Nucleus accumbens (tissue), 56 donors: ENCODE results near the gene GALNTL6.
"Not testable (repeated sequence)": the region's sequence is repeated elsewhere in the genome, so short reads cannot be mapped to it uniquely, and the experiment has no call there.

Experiments used
- DNase-seq, 56 donors: peaks; one replicate each; lab custom pipeline; 2025; lab: John Stamatoyannopoulos, UW

The GALNTL6 gene

DNA sequence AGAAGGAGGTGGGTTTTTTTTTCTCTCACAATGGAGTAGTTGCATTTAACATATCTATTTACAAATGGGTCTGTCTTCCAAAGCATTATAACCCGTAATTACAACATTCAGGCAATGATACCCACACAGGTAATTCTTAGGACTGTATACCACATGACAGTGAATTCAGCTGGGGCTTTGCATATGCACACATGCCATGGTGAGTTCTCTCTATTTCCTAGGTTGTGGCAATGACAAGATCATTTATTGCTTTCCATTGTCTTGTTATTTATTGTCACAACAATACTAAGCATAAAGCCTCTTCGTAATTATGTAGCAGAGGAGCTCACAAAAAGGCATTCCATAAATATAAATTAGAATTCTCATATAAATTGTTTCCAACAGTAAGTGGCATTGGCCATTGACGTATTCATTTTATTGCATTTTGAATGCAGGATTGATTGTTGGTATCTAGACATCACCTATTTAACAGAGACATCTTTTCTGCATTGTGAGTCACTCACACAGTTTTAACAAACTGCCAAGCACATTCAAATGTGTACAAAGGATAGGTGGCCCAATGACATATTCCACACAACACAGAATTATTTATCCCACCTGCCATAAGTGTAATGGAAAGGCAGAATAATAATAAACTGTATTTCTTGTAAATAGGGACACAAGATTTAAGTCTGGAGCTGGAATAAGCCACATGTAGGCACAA lies 964.7 kb downstream of the GALNTL6 start:
- DNase-seq, result no peak

DNA sequence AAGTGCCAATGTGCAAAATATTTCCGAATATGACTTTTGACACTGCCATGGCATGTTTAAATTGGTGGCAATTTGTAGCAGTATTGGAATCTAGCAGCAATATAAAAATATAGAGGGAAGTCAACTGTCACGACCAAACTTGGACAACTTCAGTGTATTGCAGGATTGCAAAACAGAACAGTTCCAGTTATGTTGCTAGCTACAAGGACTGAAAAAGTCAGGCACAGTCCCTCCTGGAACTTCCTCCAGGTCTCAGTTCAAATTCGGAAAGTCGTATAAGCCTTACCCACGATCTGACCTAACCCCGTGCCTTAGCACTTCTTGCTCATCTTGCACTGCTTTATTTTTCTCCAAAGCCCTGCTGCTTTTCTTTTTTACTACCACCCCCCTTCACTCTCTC lies 965.4 kb downstream of the GALNTL6 start:
- no peak for DNase-seq

DNA sequence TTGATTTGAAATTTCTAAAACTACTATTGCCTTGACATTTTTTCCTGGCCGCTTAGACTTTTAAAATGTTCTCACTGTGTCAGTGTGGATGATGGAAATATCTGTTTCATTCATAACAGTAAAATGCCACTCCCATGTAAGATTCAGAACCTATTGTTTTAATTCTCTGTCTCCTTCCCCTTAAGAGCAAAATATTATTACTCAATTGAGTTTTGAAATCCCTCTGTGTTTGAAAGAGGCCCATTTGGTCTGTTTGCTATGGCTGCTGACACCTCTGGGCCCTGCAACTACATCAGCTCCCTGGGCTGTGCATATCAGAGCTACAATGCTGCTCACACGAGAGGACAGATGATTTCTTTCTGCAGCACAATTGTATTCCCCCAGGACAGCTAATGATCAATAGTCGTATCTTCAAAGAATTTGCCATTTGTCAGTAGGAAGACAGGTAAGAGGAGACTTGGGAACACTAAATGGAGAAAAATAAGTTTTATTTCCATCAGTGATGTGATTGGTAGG lies 967.4 kb downstream of the GALNTL6 start:
- no peak for DNase-seq

DNA sequence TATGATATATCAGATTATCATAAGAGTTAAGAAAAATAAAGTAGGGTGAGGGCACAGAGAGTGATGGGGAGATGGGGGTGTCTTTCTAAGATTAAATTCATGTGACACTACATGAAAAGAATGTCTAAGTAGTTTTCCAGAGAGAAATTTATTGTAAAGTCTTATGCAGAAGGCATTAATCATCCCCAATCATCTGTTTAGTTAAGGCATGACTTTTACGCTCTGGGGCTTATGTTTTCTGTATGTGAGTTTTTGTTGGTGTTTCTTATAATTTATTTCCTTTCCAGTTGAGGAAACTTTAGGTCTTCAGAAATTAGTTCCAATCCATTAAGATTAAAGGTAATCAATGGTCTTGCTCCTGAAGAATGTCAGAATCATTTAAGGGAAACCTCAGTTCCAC lies 972.4 kb downstream of the GALNTL6 start:
- no peak for DNase-seq

DNA sequence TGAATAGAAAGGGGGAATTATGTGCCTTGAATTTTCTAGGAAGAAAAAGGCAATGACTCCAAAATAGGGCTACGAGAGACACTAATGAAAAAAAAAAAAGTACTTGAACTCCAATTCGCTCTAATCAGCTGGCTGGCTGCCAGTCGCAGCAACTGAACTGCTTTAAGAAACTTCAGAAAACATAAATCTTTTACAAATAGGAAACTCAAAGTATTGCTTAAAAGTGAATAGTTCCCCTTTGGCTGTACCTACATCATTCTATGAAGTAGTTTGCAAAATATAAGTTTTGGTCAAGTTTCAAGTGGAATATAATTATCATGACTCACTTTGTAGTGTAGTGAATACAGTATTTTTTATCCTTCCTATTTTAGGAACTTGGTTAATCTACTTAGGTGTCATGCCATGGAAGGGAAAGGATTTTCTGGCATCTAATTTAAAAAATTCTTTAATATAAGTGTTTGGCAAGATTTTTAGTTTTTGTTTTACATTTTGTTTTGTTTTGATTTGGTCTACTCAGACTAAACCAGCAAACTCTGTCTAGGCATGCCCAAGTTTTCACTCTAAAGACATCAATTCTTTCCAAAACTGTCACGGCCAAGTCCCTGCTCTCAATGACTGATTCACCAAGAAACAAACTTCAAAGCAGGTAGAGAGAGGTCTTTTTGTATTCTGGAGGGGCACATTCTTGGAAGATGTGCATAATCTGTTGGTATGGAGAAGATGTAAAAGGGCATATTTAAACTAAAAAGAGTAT lies 973.0 kb downstream of the GALNTL6 start:
- DNase-seq, result no peak

DNA sequence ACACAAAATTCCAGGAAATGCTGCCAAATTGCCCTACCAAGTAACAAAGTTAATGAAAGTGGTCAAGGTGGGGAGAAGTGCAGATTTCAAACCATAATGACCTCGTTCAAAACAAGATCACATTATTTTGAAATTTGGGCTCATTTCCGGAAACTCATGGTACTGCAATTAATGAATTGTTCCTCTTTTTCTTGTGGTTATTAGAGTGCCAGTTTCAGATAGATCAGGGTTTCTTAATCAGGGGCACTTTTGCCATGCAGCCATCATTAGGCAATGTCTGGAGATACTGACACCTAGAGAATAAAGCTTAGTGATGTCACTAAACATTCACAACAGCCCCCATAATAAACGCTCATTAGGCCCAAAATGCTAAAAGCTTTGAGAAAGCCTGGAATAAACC lies 973.9 kb downstream of the GALNTL6 start:
- no peak for DNase-seq

DNA sequence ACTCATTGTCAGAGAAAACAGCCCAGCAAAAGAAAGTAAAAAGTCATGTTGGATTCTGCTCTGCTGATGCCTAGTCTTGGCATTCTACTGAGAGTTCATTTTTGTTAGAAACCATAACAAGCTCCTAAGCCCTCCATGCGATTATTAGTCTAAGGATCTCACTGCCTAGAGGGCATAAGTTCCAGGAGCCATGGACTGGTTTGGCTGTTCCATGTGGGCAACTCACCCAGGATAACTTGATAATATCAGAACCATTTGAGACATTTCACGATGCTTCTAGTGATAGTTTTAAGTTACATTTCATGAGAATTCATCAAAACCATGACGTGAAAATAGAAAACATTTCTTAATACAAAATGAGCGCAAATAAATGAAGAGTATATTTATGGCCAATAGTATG lies 978.6 kb downstream of the GALNTL6 start:
- no peak for DNase-seq

DNA sequence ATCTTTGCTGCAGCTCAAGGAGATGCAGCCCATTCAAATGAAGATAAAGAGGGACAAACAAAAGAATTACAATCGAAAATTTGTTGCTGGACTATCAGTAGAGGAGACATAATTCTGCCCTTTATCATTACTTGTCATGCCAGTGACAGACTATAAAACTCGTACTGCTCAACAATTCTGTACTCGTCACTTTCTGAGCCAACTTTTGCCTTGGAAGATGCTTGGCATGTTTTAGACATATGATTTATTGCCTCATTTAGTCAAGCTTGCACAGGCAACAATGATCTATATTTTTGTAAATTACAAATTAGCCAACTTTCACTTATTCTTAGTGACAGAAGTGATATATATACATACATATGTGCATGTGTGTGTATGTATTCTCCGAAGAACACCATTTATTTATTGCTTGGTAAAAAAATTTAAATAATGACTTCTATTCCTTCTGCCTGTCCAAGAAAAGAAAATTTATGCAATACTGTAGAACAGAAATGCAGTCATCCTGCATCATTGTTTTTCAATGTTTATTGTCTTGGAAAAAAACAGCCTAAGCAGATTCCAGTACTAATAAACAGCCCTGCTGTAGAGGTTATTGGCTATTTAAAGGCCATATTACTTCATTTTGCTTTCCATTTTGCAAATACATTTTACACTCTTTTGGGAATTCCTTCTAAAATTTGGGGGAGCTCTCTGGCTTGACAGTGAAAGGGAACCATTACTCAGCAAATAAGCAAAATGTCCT lies 980.5 kb downstream of the GALNTL6 start:
- no peak for DNase-seq

DNA sequence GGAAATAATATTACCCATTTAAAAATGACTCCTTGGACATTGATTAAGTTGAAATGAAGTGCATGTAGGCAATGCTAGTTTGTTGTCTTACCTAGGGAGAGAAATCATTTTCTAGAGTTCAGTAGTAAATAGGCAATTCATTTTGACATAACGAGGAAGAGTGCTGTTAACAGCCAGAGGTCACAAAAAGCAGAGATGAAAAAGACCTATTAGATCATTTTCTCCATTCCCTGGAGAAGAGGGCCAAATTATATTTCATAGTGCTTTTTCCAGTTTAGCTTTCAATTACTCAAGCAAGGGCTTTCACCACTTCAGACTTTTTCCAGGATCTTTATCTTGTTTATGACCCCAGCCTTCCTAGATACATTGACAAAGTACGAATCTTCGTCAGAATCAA lies 981.1 kb downstream of the GALNTL6 start:
- no peak for DNase-seq

DNA sequence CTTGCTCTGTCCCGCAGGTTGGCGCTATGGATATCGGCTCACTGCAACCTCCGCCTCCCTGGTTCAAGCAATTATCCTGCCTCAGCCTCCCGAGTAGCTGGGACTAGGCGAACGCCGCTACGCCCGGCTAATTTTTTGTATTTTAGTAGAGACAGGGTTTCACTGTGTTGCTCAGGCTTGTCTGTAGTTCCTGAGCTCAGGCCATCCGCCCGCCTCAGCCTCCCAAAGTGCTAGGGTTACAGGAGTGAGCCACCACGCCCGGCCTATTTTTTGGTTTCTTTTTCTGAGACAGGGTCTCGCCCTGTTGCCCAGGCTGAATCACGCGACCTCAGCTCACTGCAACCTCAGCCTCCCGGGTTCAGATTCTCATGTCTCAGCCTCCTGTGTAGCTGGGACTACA lies 984.1 kb downstream of the GALNTL6 start:
- not testable (repeated sequence) for DNase-seq

DNA sequence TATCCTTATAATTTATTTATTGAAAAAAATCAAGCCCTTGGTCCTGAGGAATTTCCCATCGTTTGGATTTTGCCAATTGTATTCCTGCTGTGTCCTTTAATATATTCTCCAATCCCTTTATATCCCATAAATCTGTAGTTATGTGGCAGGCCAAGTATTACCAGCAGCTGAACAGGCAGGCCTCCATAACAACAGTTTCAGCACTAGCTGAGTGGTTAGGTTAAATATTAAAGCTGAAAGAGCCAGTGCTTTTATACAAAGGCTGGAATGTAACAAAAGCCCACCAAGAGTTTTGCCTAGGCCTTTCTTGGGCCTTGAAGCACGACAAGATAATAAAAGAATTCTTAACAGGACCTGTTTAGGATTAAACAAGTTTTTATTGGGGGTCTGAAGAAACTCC lies 988.8 kb downstream of the GALNTL6 start:
- DNase-seq, result no peak

DNA sequence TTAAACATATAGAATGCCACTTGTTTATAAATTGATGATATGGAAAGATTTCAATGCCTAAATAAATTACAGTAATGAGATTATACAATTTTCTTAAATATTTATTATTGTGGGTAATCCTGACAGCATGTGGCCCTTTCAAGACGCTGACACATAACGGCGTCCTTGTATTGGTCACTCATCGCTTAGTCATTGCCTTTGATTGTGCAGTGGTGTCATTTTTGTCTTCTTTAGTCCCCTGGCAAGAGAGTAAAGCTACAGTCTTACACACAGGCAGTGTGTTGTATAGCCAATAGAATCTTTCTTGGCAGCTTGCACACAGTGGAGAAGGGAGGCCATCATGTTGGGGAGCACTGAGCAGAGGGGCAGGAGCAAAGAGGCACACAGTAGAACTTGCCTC lies 993.6 kb downstream of the GALNTL6 start:
- no peak for DNase-seq

DNA sequence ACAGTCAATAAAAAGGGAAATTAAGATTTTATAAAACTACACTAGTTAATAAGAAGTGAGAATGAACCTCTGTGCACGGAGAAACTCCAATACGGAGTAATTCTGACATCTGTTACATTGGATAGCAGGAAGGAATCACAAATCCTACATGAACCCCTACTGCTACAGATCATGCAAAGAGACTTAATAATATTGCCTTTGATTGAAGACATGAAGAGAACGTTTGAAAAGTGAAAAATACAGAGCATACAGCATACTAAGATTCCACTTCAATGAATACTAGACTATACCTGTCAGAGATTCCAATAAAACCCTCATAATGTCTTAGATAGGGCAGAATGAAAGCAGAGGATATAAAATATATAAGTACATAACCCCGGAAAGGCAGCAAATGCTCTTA lies 995.0 kb downstream of the GALNTL6 start:
- DNase-seq, result no peak

DNA sequence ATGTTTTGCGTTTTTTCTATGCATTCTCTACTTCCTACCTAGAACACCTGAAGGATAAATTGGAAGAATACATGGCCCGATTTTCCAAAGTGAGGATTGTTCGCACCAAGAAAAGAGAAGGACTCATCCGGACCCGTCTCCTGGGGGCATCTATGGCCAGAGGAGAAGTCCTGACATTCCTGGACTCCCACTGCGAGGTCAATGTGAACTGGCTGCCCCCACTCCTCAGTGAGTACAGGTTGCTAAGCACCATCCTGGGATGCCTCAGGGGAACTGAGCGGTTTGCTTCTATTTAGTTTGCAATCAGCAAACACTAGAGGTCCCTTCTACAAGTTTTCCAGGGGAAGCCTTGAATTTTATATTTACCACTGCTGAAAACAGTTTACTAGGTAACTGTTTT lies 996.1 kb downstream of the GALNTL6 start:
- DNase-seq, result no peak

DNA sequence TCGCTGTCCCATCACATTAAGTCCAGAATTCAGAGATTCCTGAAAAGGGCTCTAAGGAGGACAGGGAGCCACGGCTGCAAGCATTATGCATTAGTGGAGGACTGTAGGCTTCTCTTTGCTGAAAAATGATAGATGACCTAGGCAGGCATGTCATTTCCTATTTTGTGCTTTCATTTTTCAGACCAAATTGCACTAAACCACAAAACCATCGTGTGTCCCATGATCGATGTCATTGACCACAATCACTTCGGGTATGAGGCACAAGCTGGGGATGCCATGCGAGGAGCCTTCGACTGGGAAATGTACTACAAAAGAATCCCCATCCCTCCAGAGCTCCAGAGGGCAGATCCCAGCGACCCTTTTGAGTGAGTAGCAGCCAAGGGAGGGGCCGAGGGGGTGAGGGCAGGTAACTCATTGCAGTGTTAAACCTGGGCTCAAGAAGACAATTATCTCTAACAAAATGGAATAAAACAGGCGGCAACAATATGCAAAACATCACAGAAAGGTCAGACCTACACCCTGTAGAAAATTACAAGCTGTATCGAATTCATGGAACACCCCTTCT lies 1000.2 kb downstream of the GALNTL6 start:
- DNase-seq, result no peak

DNA sequence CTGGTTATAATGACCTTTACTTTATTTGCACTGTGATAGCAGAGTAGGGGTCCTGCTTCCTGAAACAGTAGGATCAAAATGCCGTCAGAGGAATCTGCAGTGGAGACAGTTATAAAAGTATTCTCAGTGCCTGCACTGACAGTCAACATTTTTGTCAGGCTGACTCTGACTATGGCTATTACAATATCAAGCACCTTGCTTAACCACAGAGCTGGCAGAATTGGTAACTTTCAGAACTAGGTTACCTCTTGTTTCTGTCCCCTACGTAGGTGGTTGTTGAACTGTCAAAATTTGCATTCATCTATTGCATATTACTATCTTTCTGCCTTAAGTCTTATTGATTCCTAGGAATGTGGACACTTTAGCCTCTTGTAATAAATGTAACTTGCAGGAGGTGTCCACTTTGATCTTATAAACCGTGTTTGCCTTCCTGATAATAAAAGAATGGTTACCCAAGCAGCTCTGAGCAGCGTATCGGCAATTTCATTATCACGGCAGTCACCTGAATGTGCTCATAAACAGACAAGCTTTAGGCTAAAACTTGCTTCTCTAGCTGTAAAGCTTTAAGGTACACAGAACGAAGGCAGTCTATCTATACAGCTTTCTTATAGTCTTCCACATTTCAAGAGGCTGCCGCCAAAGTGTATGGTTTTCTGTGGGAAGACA lies 1002.4 kb downstream of the GALNTL6 start:
- DNase-seq, result no peak

DNA sequence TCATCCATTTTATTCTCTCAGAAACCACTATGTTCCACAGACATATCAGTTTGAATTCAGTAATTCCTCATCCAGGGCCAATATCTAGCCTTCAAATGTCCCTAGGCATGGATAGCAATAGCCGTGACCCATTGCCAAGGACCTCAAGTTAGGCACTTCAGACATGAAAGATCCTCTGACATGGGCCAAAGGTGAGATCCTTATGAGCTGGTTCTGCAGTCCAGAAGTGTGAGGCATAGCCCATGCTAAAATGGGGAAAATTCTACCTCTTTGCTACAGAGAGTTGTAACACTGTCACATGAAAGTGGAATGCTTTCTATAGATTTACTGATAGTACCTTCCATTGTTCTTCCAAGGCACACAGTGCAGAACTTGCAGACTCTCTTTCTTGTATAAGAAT lies 1005.7 kb downstream of the GALNTL6 start:
- DNase-seq, result no peak

DNA sequence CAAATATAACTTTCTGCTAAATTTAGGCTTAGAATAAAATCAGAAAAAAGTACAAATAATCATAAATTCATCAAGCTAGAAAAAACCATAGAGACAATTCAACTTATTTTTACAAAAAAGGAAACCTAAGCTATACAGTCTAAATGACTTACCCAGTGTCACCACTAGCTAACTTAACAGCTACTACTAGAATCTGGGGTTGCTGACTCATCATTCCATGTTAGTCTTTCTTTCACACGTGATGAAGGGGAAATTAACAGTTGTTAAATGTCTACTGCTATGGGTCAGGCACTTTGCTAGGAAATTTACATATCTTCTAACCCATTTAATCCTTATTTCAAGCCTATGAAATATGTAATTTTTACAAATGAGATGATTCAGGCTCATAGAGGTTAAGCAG lies 1006.1 kb downstream of the GALNTL6 start:
- DNase-seq, result no peak

DNA sequence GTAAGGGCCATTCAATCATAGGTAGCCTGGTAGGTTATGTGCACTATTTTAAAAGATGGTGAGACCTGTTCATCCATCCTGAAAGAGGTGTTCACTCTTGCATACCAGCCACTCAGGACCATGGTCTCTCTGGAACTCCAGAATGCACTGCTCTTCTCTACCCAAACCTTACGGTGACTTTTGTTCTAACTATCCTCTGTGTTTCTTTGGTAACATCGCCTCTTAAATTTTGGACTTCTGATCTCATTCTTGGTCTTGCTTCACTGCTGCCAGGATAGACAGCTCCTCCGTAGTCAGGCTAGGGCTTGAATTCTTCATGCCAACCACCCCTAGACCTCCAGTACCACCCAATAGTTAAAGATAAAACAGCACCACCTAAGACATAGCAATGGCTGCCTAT lies 1009.1 kb downstream of the GALNTL6 start:
- DNase-seq, result no peak

DNA sequence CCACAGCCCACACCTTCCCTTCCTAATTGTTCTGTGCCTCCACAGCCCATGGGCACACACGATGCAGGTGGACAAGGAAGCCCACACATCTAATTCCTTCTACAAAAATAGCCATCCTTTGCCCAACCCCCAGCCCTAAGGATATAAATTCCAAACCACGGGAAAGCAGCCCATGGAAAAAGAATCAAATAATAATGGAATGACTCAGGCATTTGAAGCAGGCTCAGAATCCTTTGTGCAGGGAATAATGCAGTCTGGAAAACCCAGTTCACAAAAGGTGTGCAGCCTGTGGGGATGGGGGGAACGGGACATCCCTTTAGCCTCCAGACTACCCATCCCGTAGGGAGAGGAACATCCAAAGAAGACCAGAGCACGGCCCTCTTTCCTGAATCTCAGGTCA lies 1013.1 kb downstream of the GALNTL6 start:
- DNase-seq, result no peak

DNA sequence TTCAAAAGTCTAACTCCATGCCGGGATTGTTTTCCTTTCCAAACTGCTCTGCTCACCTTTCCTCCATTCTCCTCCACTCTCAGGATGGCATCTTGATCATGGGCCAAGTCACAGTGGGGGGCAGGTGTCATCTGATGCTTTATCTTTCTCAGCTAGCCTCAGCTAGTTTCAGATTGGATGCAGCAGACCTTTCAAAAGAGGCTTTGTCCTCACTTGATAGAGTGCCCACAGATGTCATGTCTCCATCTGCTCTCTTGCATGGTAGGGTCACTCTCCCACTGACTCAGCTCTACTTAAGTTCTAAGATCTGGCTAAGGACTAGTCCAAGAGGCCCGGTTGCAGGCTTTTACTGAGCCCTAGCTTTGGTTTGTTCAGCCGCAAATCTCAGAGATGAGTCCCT lies 1013.7 kb downstream of the GALNTL6 start:
- no peak for DNase-seq
